DOHH2 (cell line): Measurements from ENCODE around the gene OSBPL1A.

Source experiments
- H3F3A ChIP-seq: fragments of 200-600 bp; sonication (generic), shearing (Covaris generic); 2 replicates; pipeline ENCODE4 v1.6.0; 2016; ENCODE audit warnings: antibody characterized with exemption, mild to moderate bottlenecking; ENCODE audit not compliant: control insufficient read depth, insufficient read depth
- H3K27ac ChIP-seq: fragments of 200-600 bp; sonication (generic); 2 replicates; pipeline ENCODE4 v1.5.1; 2014; ENCODE audit warnings: low read depth, mild to moderate bottlenecking, low read length, moderate library complexity
- H3K27me3 ChIP-seq: fragments of 200-600 bp; sonication (generic); 2 replicates; pipeline ENCODE4 v1.6.1; 2014; ENCODE audit warnings: mild to moderate bottlenecking, low read length, mixed read lengths; ENCODE audit not compliant: control insufficient read depth
- H3K36me3 ChIP-seq: fragments of 200-600 bp; sonication (generic); 2 replicates; pipeline ENCODE4 v1.6.1; 2014; ENCODE audit warnings: mild to moderate bottlenecking, low read length, moderate library complexity, mixed read lengths; ENCODE audit not compliant: control insufficient read depth
- H3K4me1 ChIP-seq: fragments of 200-600 bp; sonication (generic); 2 replicates; pipeline ENCODE4 v1.6.1; 2014; ENCODE audit warnings: mild to moderate bottlenecking, low read length, mixed read lengths; ENCODE audit not compliant: control insufficient read depth
- H3K4me2 ChIP-seq: fragments of 200-600 bp; sonication (generic); 2 replicates; pipeline ENCODE4 v1.6.0; 2014; ENCODE audit warnings: mild to moderate bottlenecking, low read length, moderate library complexity
- H3K4me3 ChIP-seq: fragments of 200-600 bp; sonication (generic); 2 replicates; pipeline ENCODE4 v1.5.1; 2014; ENCODE audit warnings: mild to moderate bottlenecking, low read length, mixed read lengths
- H3K79me2 ChIP-seq: fragments of 200-600 bp; sonication (generic); 2 replicates; pipeline ENCODE4 v1.6.1; 2014; ENCODE audit warnings: mild to moderate bottlenecking, low read length, mixed read lengths; ENCODE audit not compliant: control insufficient read depth
- H3K9me2 ChIP-seq: fragments of 200-600 bp; sonication (generic); replicated peaks from 2 replicates; pipeline ENCODE4 v1.6.1; 2014; ENCODE audit warnings: mild to moderate bottlenecking, low read length, mixed read lengths; ENCODE audit not compliant: control insufficient read depth
- H3K9me3 ChIP-seq: fragments of 200-600 bp; sonication (generic); 2 replicates; pipeline ENCODE4 v1.6.1; 2014; ENCODE audit warnings: antibody characterized with exemption, low read length, mixed read lengths; ENCODE audit not compliant: control insufficient read depth, insufficient read depth
- H4K20me1 ChIP-seq: fragments of 200-600 bp; sonication (generic); 2 replicates; pipeline ENCODE4 v1.6.0; 2014; ENCODE audit warnings: low read depth, mild to moderate bottlenecking, antibody characterized with exemption, low read length, moderate library complexity; ENCODE audit not compliant: control insufficient read depth, insufficient read depth
- EZH2phosphoT487 ChIP-seq: fragments of 200-600 bp; sonication (generic); IDR thresholded peaks from 2 replicates; pipeline ENCODE4 v1.6.1; 2017; ENCODE audit warnings: borderline replicate concordance, mild to moderate bottlenecking, antibody characterized with exemption, low read length, moderate library complexity, mixed read lengths
- TF ChIP-seq, protein P1 (sequence below): fragments of 200-600 bp; sonication (generic); IDR thresholded peaks from one replicate; pipeline ENCODE4 v1.5.1; 2014; ENCODE audit warnings: antibody characterized with exemption, mild to moderate bottlenecking, low read depth, low read length; ENCODE audit not compliant: poor library complexity, severe bottlenecking

OSBPL1A gene

DNA sequence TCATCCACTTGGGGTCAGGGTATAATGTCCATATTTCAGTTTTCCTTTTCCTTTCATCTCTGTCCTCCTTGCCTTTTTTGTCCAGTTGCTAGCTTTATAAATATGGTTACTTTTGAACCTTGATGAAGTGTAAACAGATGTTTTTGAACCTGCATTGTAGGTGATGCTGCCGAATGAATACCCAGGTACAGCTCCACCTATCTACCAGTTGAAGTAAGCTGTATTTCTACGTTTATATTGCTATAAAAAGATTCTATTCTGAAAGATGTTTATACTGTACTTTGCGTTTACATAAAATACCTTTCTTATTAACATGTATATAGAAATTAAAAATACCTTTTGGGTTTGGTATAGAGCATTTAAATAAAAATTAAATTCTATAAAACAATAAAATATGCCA is 31.1 kb upstream of the OSBPL1A start:
- Histone ChIP-seq H3K79me2 (no peaks in the 10 kb centered on the region), H3K9me2 (no peaks in the 10 kb centered on the region), H3F3A (no peaks in the 10 kb centered on the region), H3K4me2 (no peak overlapping the region), H3K4me3 (no peak overlapping the region), H3K4me1 (peaks cover 13% of the 10 kb centered on the region), H3K9me3 (no peaks in the 10 kb centered on the region; the same call in 1 of the 2 replicates), H3K27me3 (peaks cover 5% of the 10 kb centered on the region; the same call in 1 of the 2 replicates), H4K20me1 (no peaks in the 10 kb centered on the region), H3K27ac (no peak overlapping the region), H3K36me3 (no peaks in the 10 kb centered on the region)
- no peak for TF ChIP-seq EZH2phosphoT487
- TF ChIP-seq, protein P1, sequence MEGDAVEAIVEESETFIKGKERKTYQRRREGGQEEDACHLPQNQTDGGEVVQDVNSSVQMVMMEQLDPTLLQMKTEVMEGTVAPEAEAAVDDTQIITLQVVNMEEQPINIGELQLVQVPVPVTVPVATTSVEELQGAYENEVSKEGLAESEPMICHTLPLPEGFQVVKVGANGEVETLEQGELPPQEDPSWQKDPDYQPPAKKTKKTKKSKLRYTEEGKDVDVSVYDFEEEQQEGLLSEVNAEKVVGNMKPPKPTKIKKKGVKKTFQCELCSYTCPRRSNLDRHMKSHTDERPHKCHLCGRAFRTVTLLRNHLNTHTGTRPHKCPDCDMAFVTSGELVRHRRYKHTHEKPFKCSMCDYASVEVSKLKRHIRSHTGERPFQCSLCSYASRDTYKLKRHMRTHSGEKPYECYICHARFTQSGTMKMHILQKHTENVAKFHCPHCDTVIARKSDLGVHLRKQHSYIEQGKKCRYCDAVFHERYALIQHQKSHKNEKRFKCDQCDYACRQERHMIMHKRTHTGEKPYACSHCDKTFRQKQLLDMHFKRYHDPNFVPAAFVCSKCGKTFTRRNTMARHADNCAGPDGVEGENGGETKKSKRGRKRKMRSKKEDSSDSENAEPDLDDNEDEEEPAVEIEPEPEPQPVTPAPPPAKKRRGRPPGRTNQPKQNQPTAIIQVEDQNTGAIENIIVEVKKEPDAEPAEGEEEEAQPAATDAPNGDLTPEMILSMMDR = no peak

DNA sequence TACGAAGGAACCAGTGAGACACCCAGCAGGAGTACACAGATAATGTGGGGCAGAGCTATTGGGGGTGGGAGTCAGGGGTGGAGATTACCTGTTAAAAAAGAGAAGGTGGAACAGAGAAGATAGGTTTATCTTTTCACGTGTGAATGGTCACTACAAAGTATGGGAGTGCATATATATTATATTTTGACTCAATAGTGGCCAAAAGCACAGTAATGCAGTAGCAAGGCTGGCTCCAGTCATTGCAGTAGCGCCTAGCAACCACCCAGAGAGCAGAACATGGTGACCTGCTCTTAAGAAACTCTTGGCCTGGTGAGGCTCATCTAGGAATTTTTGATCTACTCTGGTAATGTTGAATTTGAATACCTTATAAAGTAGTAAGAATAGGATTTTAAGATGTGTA is 29.9 kb upstream of the OSBPL1A start:
- no peak for TF ChIP-seq EZH2phosphoT487
- TF ChIP-seq, protein P1 = no peak
- no peaks in the 10 kb centered on the region for H3K79me2 ChIP-seq
- H4K20me1 ChIP-seq = no peaks in the 10 kb centered on the region
- peak overlapping the region; percentile 56 for H3K4me2 ChIP-seq
- no peaks in the 10 kb centered on the region for H3K36me3 ChIP-seq
- no peaks in the 10 kb centered on the region for H3F3A ChIP-seq
- H3K27ac ChIP-seq = no peak overlapping the region
- H3K4me1 ChIP-seq = peaks cover 13% of the 10 kb centered on the region
- H3K27me3 ChIP-seq = peaks cover 5% of the 10 kb centered on the region; the same call in 1 of the 2 replicates
- no peaks in the 10 kb centered on the region for H3K9me2 ChIP-seq
- H3K9me3 ChIP-seq = no peaks in the 10 kb centered on the region; the same call in 1 of the 2 replicates
- H3K4me3 ChIP-seq = peak overlapping the region; percentile 67

GRCh38 chr18:24426398-24427294 is 29.0 kb upstream of the OSBPL1A start, which contains the start of gene IMPACT:
IMPACT (plus strand) TSS chr18:24426670; CDS start chr18:24426757, 87 bp downstream.
- TF ChIP-seq, protein P1 = no peak
- TF ChIP-seq EZH2phosphoT487 = no peak
- Histone ChIP-seq H3K4me1 (peaks cover 13% of the 10 kb centered on the region), H3K36me3 (no peaks in the 10 kb centered on the region), H3K4me3 (peak within 1 kb of the TSS; percentile 67), H3K9me3 (no peaks in the 10 kb centered on the region; the same call in 1 of the 2 replicates), H3K9me2 (no peaks in the 10 kb centered on the region), H3K4me2 (peak within 1 kb of the TSS; percentile 56), H3K27ac (no peak within 1 kb of the TSS), H4K20me1 (no peaks in the 10 kb centered on the region), H3F3A (no peaks in the 10 kb centered on the region), H3K79me2 (no peaks in the 10 kb centered on the region), H3K27me3 (peaks cover 5% of the 10 kb centered on the region; the same call in 1 of the 2 replicates)
